ENCODE data around the gene FOXK2. TPM values are rescaled to one million over a fixed set of nuclear protein-coding genes. Genes with fewer than 3 reads are reported as not detected.

Gene FOXK2
- total and polyA plus RNA-seq, 2 of the 8 experiments (the other 6 are each of a cell fraction or from before 2014, with no cell fraction given), result 34.7 to 64.9 TPM

GRCh38 chr17:82527898-82528297 lies 8.4 kb downstream of the FOXK2 start (continued):
- TF ChIP-seq, protein P1, sequence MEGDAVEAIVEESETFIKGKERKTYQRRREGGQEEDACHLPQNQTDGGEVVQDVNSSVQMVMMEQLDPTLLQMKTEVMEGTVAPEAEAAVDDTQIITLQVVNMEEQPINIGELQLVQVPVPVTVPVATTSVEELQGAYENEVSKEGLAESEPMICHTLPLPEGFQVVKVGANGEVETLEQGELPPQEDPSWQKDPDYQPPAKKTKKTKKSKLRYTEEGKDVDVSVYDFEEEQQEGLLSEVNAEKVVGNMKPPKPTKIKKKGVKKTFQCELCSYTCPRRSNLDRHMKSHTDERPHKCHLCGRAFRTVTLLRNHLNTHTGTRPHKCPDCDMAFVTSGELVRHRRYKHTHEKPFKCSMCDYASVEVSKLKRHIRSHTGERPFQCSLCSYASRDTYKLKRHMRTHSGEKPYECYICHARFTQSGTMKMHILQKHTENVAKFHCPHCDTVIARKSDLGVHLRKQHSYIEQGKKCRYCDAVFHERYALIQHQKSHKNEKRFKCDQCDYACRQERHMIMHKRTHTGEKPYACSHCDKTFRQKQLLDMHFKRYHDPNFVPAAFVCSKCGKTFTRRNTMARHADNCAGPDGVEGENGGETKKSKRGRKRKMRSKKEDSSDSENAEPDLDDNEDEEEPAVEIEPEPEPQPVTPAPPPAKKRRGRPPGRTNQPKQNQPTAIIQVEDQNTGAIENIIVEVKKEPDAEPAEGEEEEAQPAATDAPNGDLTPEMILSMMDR (IDR thresholded peaks at IDR 0.05; ENCODE audit: control extremely low read depth in 1 of 3, insufficient read depth in 1 of 3, low read depth in 1 of 3, low read length in 3 of 3), result no peak
- TF ChIP-seq YY1 (IDR thresholded peaks at IDR 0.05; ENCODE audit: low read depth, low read length), result no peak
